ENCODE data around the gene TUBB8B. TPM values are rescaled to one million over a fixed set of nuclear protein-coding genes. Genes with fewer than 3 reads are reported as not detected.
"Not testable (repeated sequence)": the region's sequence is repeated elsewhere in the genome, so short reads cannot be mapped to it uniquely, and the experiment has no call there.

TUBB8B gene
- polyA plus RNA-seq = 0.38 TPM

GRCh38 chr18:49176-49665, at the start of gene TUBB8B:
TUBB8B (minus strand) TSS chr18:49615; CDS start chr18:49557, 58 bp downstream.
- H3K27me3 Mint-ChIP-seq, H3K9me3 Mint-ChIP-seq, H3K4me1 Mint-ChIP-seq, H3K4me3 Mint-ChIP-seq, H3K36me3 Mint-ChIP-seq: not testable (repeated sequence)
- peak within 1 kb of the TSS in 1 of 3 donors; percentile 3 for H3K27ac Mint-ChIP-seq

GRCh38 chr18:97252-97914, 48.0 kb upstream of the TUBB8B start:
- not testable (repeated sequence) for H3K4me1 Mint-ChIP-seq, H3K36me3 Mint-ChIP-seq, H3K27ac Mint-ChIP-seq, H3K27me3 Mint-ChIP-seq, H3K9me3 Mint-ChIP-seq, H3K4me3 Mint-ChIP-seq

GRCh38 chr18:96767-97131, 47.3 kb upstream of the TUBB8B start:
- not testable (repeated sequence) for H3K36me3 Mint-ChIP-seq, H3K9me3 Mint-ChIP-seq, H3K27me3 Mint-ChIP-seq, H3K4me1 Mint-ChIP-seq, H3K4me3 Mint-ChIP-seq, H3K27ac Mint-ChIP-seq

GRCh38 chr18:96101-96766, 46.8 kb upstream of the TUBB8B start:
- not testable (repeated sequence) for H3K9me3 Mint-ChIP-seq, H3K4me1 Mint-ChIP-seq, H3K27me3 Mint-ChIP-seq, H3K36me3 Mint-ChIP-seq
- H3K4me3 Mint-ChIP-seq = peak overlapping the region in 2 of 4 donors; percentile 12 to 69
- H3K27ac Mint-ChIP-seq = peak overlapping the region; percentile 82 to 96 (median 90)

DNA sequence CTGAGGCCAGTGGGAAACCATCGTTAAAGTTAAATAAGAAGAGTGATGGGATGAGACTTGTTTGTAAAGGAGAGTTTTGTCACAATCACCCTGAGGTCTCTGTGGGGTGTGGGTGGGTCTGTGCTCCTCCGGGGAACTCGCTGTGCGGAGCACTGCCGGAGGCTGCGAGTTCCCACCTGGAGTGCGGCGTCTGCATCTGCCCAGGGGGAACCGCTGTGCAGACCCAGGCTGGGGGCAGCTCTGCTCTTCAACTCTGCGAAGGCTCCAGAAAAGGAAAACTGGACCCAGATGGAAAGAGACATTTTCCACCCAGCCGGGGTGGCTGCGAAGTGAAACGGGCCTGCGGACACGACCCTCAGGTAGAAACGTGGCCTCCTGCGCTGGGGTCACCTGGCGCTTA, 46.2 kb upstream of the TUBB8B start:
- H3K4me3 Mint-ChIP-seq, H3K36me3 Mint-ChIP-seq, H3K27me3 Mint-ChIP-seq, H3K9me3 Mint-ChIP-seq, H3K4me1 Mint-ChIP-seq: not testable (repeated sequence)
- H3K27ac Mint-ChIP-seq = peak overlapping the region in 2 of 3 donors; percentile 82 to 96

DNA sequence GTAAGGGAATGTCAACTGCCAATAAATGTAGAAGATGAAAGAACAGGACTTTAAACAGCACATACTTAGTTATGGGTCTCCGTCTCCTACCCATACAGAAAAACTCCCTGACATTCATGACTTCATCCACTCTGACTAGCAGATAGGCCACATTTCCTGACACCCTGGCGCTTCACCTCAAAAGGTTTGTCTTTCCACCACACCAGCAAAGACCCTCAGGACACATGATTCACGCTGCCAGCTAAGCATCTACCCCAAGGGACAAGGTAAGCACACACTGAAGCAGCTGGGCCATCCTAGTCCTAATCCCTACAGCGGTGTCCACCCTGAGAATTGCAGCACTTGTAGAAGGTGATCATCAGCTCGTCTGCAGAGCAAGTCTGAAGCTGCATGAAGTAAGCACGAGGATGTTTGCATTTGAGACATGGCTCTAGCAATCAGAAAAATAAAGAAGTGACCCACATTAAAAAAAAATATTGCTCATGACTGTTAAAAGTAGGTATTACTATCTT, 44.5 kb upstream of the TUBB8B start:
- peak overlapping the region in 1 of 3 donors; percentile 18 for H3K27ac Mint-ChIP-seq
- not testable (repeated sequence) for H3K27me3 Mint-ChIP-seq, H3K4me1 Mint-ChIP-seq, H3K4me3 Mint-ChIP-seq, H3K9me3 Mint-ChIP-seq, H3K36me3 Mint-ChIP-seq

DNA sequence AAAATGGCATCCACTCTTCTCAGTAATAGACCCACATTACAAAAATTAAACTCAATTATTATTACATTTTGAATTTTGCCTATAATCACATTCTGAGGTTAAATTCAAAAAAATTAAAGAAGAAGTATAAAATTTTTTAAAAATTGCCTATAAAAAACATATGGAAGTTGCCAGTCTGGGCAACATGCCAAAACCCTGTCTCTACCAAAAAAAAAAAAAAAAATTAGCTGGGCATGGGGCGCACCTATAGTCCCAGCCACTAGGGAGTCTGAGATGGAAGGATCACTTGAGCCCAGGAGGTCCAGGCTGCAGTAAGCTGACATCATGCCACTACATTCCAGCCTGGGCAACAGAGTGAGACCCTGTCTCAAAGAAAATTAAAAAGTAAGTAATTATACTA, 42.1 kb upstream of the TUBB8B start:
- not testable (repeated sequence) for H3K27ac Mint-ChIP-seq, H3K4me3 Mint-ChIP-seq, H3K4me1 Mint-ChIP-seq

GRCh38 chr18:90396-91193, 41.2 kb upstream of the TUBB8B start:
- not testable (repeated sequence) for H3K4me3 Mint-ChIP-seq, H3K9me3 Mint-ChIP-seq, H3K27me3 Mint-ChIP-seq, H3K27ac Mint-ChIP-seq, H3K4me1 Mint-ChIP-seq, H3K36me3 Mint-ChIP-seq

More for the DNA sequence above, 42.1 kb upstream of the TUBB8B start:
- H3K9me3 Mint-ChIP-seq, H3K36me3 Mint-ChIP-seq, H3K27me3 Mint-ChIP-seq: not testable (repeated sequence)

- H3K27ac Mint-ChIP-seq, H3K9me3 Mint-ChIP-seq, H3K36me3 Mint-ChIP-seq, H3K27me3 Mint-ChIP-seq, H3K4me3 Mint-ChIP-seq, H3K4me1 Mint-ChIP-seq: not testable (repeated sequence)
Observed at GRCh38 chr18:89124-89523, 39.7 kb upstream of the TUBB8B start.

- not testable (repeated sequence) for H3K27ac Mint-ChIP-seq, H3K4me1 Mint-ChIP-seq, H3K36me3 Mint-ChIP-seq
Observed at GRCh38 chr18:84801-85200, 35.4 kb upstream of the TUBB8B start.

DNA sequence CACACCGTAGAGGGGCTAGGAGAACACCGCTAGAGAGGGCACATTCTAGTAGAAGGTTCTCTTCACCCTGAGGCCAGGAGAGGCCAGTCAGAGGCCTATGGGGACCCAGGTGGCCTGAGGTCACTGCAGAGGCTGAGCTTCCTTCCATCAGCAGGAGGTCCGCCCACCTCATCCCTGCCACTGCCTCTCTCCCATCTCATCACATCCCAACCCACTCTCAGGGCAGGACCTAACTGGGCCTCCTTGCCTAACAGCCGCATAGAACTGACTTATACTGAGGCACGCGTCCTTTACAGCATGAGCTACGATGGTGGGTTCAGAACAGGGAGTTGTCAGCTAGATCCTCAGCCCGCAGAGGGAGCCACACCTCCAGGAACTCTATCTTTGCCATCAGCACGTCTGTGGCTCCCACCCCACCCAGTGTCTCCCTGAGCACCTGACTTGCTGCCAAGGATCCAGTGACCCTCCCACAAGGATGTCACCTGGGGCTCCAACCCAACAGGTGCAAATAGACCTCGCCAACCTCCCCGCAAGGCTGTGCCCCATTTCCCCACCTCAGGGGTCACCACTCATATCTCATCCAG, 33.3 kb upstream of the TUBB8B start:
- not testable (repeated sequence) for H3K36me3 Mint-ChIP-seq, H3K9me3 Mint-ChIP-seq, H3K4me1 Mint-ChIP-seq, H3K4me3 Mint-ChIP-seq, H3K27ac Mint-ChIP-seq, H3K27me3 Mint-ChIP-seq

More at GRCh38 chr18:84801-85200, 35.4 kb upstream of the TUBB8B start:
- H3K4me3 Mint-ChIP-seq, H3K9me3 Mint-ChIP-seq, H3K27me3 Mint-ChIP-seq: not testable (repeated sequence)

DNA sequence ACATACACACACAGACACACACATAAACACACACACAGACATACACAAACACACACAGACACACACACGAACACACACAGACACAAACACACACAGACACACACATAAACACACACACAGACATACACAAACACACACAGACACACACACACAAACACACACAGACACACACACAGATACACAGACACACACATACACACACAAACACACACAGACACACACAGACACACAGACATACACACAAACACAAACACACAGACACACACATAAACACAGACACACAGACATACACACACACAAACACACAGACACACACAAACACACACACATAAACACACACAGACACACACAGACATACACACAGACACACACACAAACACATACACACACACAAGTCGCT, 31.5 kb upstream of the TUBB8B start:
- H3K27me3 Mint-ChIP-seq, H3K4me1 Mint-ChIP-seq, H3K36me3 Mint-ChIP-seq, H3K9me3 Mint-ChIP-seq, H3K27ac Mint-ChIP-seq, H3K4me3 Mint-ChIP-seq: not testable (repeated sequence)

GRCh38 chr18:80202-80601, 30.8 kb upstream of the TUBB8B start:
- H3K27me3 Mint-ChIP-seq, H3K36me3 Mint-ChIP-seq, H3K4me1 Mint-ChIP-seq: not testable (repeated sequence)

GRCh38 chr18:75525-76160, 26.2 kb upstream of the TUBB8B start:
- H3K27me3 Mint-ChIP-seq, H3K27ac Mint-ChIP-seq, H3K9me3 Mint-ChIP-seq, H3K4me1 Mint-ChIP-seq, H3K36me3 Mint-ChIP-seq: not testable (repeated sequence)
- peak overlapping the region in 1 of 4 donors; percentile 72 for H3K4me3 Mint-ChIP-seq

More at GRCh38 chr18:80202-80601, 30.8 kb upstream of the TUBB8B start:
- not testable (repeated sequence) for H3K9me3 Mint-ChIP-seq, H3K27ac Mint-ChIP-seq, H3K4me3 Mint-ChIP-seq

DNA sequence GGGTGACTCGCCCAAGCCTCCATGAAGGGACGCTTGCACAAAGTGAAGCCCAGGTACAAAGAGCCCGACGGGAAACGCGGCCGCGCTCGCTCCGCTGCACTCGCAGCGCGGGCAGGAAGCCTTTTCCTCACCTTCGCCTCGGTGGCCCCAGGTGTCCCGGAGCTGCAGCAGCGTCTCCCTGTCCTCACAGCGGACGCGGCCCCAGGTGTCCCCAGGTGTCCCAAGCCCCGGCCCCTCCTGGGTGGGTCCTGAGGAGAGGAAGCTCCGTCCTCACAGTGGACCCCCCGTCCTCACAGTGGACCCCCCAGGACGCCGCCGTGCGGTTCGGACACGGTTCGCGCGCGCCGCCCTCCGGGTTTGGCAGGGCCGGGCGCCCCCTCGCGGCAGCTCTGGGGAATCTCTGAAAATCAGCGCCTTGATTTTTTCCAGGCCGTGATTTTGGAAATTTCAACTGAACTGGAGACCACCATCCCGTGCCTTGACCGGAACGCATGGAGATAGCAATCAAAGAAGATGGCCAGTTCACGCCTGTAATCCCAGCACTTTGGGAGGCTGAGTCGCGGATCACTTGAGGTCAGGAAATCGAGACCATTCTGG, 23.9 kb upstream of the TUBB8B start:
- not testable (repeated sequence) for H3K27me3 Mint-ChIP-seq, H3K4me3 Mint-ChIP-seq, H3K27ac Mint-ChIP-seq, H3K4me1 Mint-ChIP-seq, H3K9me3 Mint-ChIP-seq, H3K36me3 Mint-ChIP-seq
